Heart right ventricle (tissue), 16 donors: ENCODE measurements around the gene KCNMA1. TPM values are rescaled to one million over a fixed set of nuclear protein-coding genes. Genes with fewer than 3 reads are reported as not detected.

Experiments used
- ATAC-seq, 8 donors: fragments of 200-7000 bp; cut with Tn5 transposase; one replicate each; pipeline ENCODE4 v1.9.1; 2020; ENCODE audit warnings: mild to moderate bottlenecking in 8 of 8, moderate library complexity in 8 of 8, moderate number of reproducible peaks in 1 of 8
- DNase-seq, 2 donors: peaks; one replicate each; pipeline ENCODE4 v3.0.0-alpha.2; 2020
- H3K27ac ChIP-seq, 10 donors: fragments of 200-600 bp; sonication (generic) in 2 of 10; one replicate each; pipeline versions ENCODE4 v1.5.0 to v1.8.0; 2020 to 2022; ENCODE audit warnings: mild to moderate bottlenecking in 3 of 10
- H3K27me3 ChIP-seq, 7 donors: fragments of 200-600 bp; one replicate each; pipeline ENCODE4 v1.8.0; 2021 to 2022; ENCODE audit warnings: mild to moderate bottlenecking in 2 of 7
- H3K36me3 ChIP-seq, 9 donors: fragments of 200-600 bp; sonication (generic) in 1 of 9; one replicate each; pipeline versions ENCODE4 v1.5.0 to v1.8.0; 2020 to 2022; ENCODE audit warnings: mild to moderate bottlenecking in 2 of 9
- H3K4me1 ChIP-seq, 9 donors: fragments of 200-600 bp; sonication (generic) in 1 of 9; one replicate each; pipeline versions ENCODE4 v1.5.0 to v1.8.0; 2020 to 2022; ENCODE audit warnings: mild to moderate bottlenecking in 4 of 9
- H3K4me3 ChIP-seq, 10 donors: fragments of 200-600 bp; sonication (generic) in 2 of 10; one replicate each; pipeline versions ENCODE4 v1.5.0 to v1.8.0; 2020 to 2022; ENCODE audit warnings: mild to moderate bottlenecking in 7 of 10, moderate library complexity in 2 of 10
- H3K9me3 ChIP-seq, 11 donors: fragments of 200-600 bp in 10 of 11; sonication (generic) in 2 of 11; one replicate each; pipeline versions ENCODE4 v1.5.0 to v1.8.0; 2013 to 2022; ENCODE audit warnings: mild to moderate bottlenecking in 2 of 11, control low read depth in 1 of 11, moderate library complexity in 1 of 11
- WGBS, 2 donors: extraction: QIAGEN DNeasy Blood & Tissue Kit; methylation state at CpG; one replicate each; pipeline ENCODE4 v1.1.7; 2013; ENCODE audit warnings: inconsistent platforms in 1 of 2; 5-methylcytosine and 5-hydroxymethylcytosine counted together
- intact Hi-C, 10 donors: fragments of 100-400 bp; cut with DNase I; formaldehyde crosslinking; loops; one replicate each; pipeline versions ENCODE4 v1.11.1 to v1.14.2; 2022
- polyA plus RNA-seq, 2 donors: library from polyadenylated mRNA; stranded (reverse); fragments of 200-250 nt; gene quantifications; one replicate each; pipeline ENCODE4 v1.2.3, GENCODE V29; 2013
- total RNA-seq, 10 donors: library from RNA; stranded (reverse); fragmentation: NEBNext Ultra II Directional in 3 of 10; extraction: Animal tissue kit (Norgen Biotek cat#: 25700) in 3 of 10; gene quantifications; one replicate each; pipeline versions ENCODE4 v1.2.1 to v1.2.4, GENCODE V29; 2021 to 2023
- TF ChIP-seq, protein P1 (sequence below), 9 donors: fragments of 200-600 bp; sonication (generic) in 2 of 9; IDR thresholded peaks; one replicate each; pipeline versions ENCODE4 v1.5.0 to v1.8.0; 2021 to 2022; ENCODE audit warnings: antibody characterized with exemption in 9 of 9, mild to moderate bottlenecking in 5 of 9, moderate library complexity in 1 of 9
- donor health status: Arrhythmogenic right ventricular cardiomyopathy.
- donor health status: ischemic (EF 13 %, LVEDD 7.1; RV severe dilation, severe dysfunction).
- donor health status: healthy with polysubstance abuse.
- donor health status: DM: no; HTN: yes; CAD: no.
- donor health status: DM: no; HTN: no; CAD: no.
- donor health status: ischemic (EF 25% LVEDD 6.9; RV normal size, moderate dysfunction).
- donor health status: ischemic (EF 25% LVEDD 5.7; RV mildly dilated, moderate dysfunction).
- donor health status: healthy.
- donor health status: DM: yes; HTN: yes; CAD: no.
- donor health status: Ischemic cardiomyopathy.
- donor health status: ischemic (EF 35%, LVEDD 5.7; RV mildly dilated, moderate dysfunction).
- donor health status: nonischemic (EF 11% LVEDD 7.7; RV severe dilation, severe dysfunction).
- donor health status: DM: yes; HTN: yes; CAD: no.
- donor health status: PGD.
- donor health status: ischemic (EF 29% LVEDD 5.4; RV normal size, mild dysfunction).
- donor health status: nonischemic (EF 23%, LVEDD 6.1; RV moderate dilation, normal function).

Gene KCNMA1
- total and polyA plus RNA-seq, 12 donors, result 0.59 to 5.3 (median 1.6) TPM

- no peaks in the 10 kb centered on the region for H3K4me1 ChIP-seq
- no peak overlapping the region for H3K4me3 ChIP-seq
- TF ChIP-seq, protein P1, sequence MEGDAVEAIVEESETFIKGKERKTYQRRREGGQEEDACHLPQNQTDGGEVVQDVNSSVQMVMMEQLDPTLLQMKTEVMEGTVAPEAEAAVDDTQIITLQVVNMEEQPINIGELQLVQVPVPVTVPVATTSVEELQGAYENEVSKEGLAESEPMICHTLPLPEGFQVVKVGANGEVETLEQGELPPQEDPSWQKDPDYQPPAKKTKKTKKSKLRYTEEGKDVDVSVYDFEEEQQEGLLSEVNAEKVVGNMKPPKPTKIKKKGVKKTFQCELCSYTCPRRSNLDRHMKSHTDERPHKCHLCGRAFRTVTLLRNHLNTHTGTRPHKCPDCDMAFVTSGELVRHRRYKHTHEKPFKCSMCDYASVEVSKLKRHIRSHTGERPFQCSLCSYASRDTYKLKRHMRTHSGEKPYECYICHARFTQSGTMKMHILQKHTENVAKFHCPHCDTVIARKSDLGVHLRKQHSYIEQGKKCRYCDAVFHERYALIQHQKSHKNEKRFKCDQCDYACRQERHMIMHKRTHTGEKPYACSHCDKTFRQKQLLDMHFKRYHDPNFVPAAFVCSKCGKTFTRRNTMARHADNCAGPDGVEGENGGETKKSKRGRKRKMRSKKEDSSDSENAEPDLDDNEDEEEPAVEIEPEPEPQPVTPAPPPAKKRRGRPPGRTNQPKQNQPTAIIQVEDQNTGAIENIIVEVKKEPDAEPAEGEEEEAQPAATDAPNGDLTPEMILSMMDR (IDR thresholded peaks at IDR 0.05), result no peak
- no peak overlapping the region for H3K27ac ChIP-seq
- H3K9me3 ChIP-seq, result no peaks in the 10 kb centered on the region
- DNase-seq (no peak), ATAC-seq (no peak)
- no peaks in the 10 kb centered on the region for H3K27me3 ChIP-seq
- H3K36me3 ChIP-seq, result no peaks in the 10 kb centered on the region
- intact Hi-C loops, result no loop called here
- 82 to 86% methylated on average over 3 of the region's 3 CpGs for WGBS, 2 donors
These were observed 714.9 kb downstream of the KCNMA1 start for GRCh38 chr10:76922666-76923065.

DNA sequence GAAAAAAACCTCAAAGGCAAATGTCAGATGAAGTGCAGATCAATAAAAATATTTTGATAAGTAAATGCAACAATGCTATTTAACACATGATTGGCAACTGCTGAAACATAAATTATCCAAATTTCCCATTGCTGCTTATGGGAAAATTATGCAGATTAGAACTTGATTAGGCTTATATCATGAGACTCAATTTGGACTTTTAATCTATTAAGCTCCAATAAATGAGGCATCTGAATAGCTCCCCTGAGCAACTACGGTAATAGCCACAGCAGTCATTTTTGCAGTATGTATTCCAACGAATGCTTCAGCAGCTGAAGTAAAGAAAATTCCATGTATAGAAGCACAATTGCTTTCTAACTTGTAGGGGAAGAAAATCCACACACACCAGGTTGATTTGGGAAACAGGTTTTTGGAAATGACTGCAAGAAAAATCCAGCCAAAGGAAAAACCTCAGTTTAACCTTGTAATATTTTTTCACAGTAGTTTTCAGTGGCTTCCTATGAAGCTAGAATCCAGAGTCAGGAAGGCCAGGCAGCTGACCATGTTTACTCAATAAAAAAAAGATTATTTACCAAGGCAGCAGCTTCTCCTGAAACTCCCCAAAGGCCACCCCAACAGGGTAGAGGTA is 716.1 kb downstream of the KCNMA1 start:
- intact Hi-C loops, result no loop called here
- H3K4me3 ChIP-seq, result no peak overlapping the region
- H3K9me3 ChIP-seq, result no peaks in the 10 kb centered on the region
- TF ChIP-seq, protein P1 (IDR thresholded peaks at IDR 0.05), result no peak
- H3K36me3 ChIP-seq, result no peaks in the 10 kb centered on the region
- DNase-seq, result no peak
- WGBS, 2 donors, result 77 to 92% methylated on average over 2 of the region's 2 CpGs
- no peak for ATAC-seq
- H3K27me3 ChIP-seq, result no peaks in the 10 kb centered on the region
- no peaks in the 10 kb centered on the region for H3K4me1 ChIP-seq
- no peak overlapping the region for H3K27ac ChIP-seq

GRCh38 chr10:76920581-76920980 is 717.0 kb downstream of the KCNMA1 start:
- TF ChIP-seq, protein P1 (IDR thresholded peaks at IDR 0.05), result no peak
- DNase-seq, result no peak
- no peak for ATAC-seq
- Histone ChIP-seq H3K9me3 (no peaks in the 10 kb centered on the region), H3K27ac (no peak overlapping the region), H3K4me1 (no peaks in the 10 kb centered on the region), H3K27me3 (no peaks in the 10 kb centered on the region), H3K36me3 (no peaks in the 10 kb centered on the region), H3K4me3 (no peak overlapping the region)
- 93 to 97% methylated on average over 2 of the region's 2 CpGs for WGBS, 2 donors
- intact Hi-C loops, result no loop called here

GRCh38 chr10:76918106-76918505 is 719.5 kb downstream of the KCNMA1 start:
- intact Hi-C loops, result no loop called here
- no peak for DNase-seq
- TF ChIP-seq, protein P1 (IDR thresholded peaks at IDR 0.05), result no peak
- ATAC-seq, result peak in 1 of 8 donors; percentile 30
- H3K4me1 ChIP-seq, result no peaks in the 10 kb centered on the region
- no peak overlapping the region for H3K27ac ChIP-seq
- no peak overlapping the region for H3K4me3 ChIP-seq
- H3K9me3 ChIP-seq, result no peaks in the 10 kb centered on the region
- no peaks in the 10 kb centered on the region for H3K36me3 ChIP-seq
- 89 to 96% methylated on average over 1 of the region's 1 CpG for WGBS, 2 donors
- no peaks in the 10 kb centered on the region for H3K27me3 ChIP-seq
